Activated CD8-positive, alpha-beta memory T cell treated with anti-CD3 and anti-CD28 coated beads for 4 hours (primary cell): ENCODE measurements around the gene ATF7.

Experiments used
- DNase-seq, 2 donors: peaks; one replicate each; pipeline ENCODE4 v3.0.0-alpha.2; 2020; ENCODE audit warnings: low read depth in 2 of 2

The ATF7 gene

DNA sequence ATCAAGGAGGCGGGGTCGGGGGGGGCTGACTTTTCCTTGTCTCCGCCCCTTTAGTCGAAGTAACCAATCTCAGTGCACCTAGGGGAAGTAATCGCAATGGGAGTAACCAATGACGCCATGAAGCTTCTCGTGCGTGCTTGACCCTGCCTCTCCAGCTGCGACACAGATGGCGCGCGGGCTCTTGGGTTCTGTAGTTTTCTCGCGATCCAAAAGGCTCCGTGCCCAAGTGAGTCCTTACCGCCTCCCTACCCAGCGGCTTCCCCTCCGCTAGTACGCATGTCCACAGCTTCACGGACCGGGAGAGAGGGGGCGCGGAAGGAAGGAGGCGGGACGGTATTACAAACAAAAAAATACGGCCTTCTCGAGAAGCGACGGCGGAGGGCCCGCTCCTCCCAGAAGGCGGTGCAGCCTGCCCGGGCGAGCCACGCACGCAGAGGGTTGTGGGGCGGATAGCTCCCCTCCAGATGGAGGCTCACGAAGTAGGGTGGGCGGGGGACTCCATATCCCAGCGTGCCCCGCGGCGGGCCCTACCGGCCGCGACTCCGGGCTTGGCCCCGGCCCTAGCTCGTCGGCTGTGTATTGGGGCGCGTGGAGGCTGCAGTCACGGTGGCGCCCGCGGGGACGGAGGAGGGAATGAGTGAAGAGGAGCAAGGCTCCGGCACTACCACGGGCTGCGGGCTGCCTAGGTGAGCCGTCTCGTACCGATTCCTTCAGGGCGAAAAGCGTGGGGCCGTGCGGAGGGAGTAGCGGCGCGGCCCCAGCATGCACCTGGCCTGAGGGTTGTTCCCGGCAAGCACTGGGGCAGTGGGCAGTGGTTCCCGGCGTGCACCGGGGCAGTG lies 125.2 kb downstream of the ATF7 start, which contains the start of gene TARBP2:
Gene TARBP2, plus strand, starts transcription at position 508 of the 839 bp plus-strand sequence. Its CDS starts 126 bp downstream, at position 634.
- peak; percentile 96 for DNase-seq

DNA sequence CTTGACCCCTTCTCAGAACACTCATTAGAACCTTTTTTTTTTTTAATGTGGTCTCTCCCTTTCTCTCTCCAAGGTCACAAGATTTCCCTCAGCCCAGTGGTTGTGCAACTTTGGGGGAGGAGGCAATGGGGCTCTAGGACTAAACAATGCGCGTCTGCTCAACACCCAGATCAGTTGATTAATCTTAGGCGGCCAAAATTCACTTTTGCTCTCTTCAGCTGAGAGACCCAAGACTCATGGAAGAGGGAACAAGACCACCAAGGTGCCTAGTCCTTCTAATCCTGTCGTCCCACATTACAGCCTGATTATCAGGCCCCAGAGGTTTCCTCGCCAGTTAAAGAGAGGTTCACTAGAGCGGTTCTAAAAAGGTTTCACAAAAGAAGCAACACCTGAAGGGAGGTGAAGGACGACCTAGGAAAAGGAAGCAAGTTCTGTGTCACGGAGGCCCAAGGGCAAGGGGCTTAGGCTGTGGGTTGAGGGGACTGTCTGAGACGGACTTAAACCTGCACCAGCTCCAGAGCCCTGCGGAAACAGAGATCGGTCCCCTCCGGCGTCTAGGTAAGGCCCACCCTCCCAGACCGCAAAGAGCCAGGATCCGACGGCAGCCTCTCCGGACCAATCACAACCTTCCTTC lies 125.9 kb downstream of the ATF7 start:
- DNase-seq = no peak

DNA sequence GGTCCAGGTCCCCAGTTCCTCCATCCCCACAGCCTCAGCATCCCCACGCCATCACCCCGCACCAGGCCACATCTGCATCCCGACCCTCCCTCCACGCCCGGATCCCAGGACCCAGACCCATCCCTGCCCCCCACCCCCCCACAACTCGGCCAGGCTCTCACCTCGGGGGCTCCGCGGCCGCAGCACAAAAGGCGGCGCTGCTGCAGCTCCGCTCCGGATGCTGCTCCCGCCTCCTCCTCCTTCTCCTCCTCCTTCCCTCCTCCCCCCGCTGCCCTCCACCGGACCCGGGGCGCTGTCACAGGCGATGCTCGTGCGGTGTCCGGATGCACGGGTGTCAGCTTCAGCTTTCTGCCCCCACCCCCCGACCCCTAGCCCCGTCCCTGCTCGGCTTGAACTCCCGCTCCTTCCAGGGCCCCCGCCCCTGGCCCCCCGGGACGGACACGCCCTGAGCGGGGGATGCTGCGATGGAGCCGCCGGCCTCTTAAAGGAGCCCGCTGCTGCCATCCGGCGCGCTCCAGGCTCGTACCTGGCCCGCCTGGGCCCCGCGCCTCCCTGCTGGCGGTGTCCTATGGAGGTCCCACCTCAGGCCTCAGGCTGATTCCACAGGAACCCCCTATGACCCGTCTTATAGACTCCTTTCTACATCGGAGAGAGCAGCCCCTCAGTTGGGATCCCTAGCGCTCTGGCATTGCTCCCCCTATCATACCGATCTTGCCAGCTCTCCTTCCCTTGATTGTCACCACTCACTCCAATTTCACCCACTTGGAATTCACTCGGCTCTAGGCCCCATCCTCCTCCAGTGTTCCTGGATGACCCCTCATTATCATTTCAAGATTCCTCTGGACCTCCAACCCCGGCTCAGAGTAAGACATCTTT lies 126.7 kb downstream of the ATF7 start, which contains the start of gene MAP3K12:
Gene MAP3K12, minus strand, starts transcription at position 193 of the 876 bp plus-strand sequence. CDS start 12,067 bp downstream, outside the sequence.
- peak; percentile 21 to 26 for DNase-seq

DNA sequence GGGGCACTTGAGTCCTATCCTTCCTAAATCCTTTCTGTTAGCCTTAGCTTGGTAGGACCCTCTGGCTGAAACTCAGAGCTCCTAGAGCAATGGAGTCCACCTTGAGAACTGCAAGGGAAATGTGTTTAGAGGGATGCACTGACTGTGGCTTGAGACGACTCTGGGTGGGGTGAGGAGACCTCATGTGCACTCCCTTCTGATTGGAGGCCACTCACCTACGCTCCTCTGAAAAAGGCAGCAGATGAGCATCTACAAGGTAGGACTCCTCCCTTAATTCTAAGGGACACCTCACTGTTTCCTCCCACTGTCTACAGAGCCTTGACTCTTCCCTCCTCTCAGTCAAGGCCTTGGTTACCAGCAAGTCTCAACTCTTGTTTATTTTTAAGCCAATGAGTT lies 127.9 kb downstream of the ATF7 start:
- DNase-seq = no peak

DNA sequence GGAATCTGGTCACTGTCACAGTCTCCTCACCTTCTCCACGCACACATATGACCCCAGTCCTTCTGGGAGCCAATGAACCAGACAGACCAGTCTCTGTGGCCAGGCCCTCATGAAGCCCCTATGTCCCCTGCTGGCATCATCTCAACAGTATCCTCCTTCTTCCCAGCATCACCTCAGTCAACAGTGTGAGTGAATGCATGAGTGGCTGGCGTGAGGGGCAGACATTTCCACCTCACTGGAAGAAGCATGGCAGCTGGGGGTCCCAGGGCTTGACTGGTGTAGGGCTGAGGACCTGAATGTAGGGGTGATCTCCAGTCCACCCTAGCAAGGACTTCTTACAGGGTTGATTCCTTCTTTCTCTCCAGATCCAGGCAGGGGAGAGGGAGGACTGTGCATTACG lies 128.7 kb downstream of the ATF7 start:
- DNase-seq = no peak

DNA sequence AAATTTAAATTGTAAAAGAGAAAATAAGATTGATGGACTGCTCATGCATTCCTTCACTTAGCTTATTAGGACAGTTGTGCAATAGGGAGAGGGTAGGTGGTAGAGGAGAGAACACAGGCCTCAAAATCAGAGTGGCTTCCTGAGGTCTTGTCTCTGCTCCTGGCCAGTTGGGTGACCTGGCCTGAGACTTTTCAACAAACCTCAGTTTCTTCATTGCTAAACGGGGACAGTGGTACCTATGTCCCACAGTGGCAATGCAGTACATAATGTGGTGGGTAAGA lies 129.5 kb downstream of the ATF7 start:
- no peak for DNase-seq

DNA sequence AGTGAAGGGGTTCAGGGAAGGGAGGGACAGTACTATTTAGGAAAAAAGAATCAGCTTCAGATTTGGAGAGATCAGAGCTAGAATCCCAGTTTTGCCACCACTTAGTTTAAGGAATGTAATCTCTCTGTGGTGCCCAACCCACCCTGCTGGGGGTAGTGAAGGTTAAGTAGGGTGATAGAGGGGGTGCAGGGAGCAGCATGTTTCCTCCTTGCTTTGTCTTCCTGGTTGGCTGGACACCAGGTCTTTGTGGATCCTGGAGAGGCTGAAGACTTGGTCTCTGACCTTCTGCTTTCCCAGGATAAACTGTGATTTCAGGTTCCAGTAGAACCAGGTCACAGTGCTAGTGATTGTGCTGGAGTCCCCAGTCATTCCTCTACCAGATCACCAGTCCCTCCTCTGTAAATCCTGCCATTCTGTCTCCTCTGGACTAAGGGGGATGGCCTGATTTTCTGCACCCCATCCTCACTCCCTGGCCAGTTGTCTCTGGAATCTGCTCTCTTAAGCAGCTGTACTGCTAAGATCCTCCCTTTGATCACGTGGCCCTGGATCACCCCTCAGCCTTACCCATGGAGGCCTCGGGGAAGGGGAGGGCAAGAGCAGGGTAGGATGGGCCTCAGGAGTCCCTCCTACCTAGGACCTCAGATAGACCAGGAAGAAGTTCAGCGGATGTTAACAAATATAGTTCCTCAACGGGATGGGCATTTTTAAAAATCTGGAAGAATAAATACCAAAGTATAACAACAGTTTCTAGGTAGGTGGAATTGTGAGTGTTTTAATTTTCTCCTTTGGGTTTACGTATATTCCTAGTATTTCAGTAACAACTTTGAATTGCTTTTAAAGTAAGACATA lies 130.1 kb downstream of the ATF7 start:
- DNase-seq = no peak

DNA sequence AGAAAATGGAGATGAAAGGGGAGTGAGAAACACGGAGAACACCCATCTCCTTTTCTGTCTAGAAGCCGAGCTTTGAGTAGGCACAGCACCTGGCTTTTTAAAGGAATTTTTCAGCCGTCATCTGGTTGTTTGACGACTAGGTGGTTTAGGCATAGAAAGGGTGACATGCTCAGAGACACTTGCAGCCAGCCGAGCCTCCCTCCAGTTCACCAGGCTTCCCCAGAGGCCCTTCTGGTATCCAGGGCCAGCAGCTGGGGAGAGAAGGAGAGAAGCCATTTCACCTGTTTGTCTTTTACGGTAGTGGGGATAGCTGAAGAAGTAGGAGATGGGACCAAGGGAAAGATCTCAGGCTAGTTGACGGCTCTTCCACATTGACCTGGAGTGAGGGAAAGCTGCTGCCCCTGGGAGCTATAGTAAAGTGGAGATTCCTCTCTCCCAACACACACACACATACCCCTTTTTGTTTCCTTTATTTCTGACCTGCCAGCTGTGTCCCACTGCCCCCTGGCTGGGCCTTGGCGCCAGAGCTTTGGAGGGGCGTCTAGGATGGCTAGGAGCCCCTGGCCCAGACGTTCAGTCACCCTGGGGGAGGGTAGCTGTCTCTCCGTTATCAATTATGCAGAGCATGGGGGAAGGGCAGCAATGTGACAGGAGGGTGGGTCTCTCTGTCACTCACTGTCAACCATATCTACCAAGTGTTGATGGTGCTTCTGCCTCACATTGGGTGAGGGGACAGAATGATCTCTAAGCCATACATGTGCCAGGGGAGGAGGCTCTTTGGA lies 132.4 kb downstream of the ATF7 start:
- no peak for DNase-seq

DNA sequence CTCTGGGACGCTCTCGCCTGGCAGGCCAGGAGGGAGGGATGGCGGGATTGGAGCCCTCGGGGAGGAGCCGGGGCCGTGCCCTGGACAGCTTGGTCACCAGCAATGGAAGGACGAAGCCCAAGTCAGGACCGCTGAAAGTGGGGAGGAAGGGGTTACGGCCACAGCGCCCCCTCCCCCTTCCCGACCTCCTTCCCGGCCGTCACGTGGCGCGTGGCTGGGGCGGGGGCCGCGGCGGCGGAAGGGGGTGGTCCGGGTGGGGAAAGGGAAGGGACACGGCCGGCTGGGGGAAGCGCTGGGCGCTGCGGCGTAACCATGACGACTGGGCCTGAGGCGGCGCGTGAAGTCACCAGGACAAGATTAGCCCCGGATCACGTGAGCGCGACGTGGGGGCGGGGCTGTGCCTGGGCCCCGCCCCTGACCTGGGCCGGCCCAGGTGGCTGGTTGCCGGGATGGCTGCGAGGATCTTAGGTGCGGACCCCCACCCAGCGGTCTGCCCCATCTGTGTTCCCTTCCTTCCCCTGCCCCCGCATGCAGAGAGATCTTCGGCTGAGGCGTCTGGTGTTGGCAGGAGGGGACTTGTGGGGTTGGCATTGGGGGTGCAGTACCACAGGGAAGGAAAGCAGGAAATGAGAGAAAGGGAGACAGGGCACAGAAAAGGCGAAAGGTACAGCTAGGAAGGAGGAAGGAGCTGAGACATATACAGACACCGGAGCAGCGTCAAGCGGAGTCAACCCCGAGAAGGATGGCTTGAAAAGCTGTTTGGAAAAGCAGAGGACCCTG lies 133.2 kb downstream of the ATF7 start:
- peak; percentile 67 to 75 for DNase-seq

DNA sequence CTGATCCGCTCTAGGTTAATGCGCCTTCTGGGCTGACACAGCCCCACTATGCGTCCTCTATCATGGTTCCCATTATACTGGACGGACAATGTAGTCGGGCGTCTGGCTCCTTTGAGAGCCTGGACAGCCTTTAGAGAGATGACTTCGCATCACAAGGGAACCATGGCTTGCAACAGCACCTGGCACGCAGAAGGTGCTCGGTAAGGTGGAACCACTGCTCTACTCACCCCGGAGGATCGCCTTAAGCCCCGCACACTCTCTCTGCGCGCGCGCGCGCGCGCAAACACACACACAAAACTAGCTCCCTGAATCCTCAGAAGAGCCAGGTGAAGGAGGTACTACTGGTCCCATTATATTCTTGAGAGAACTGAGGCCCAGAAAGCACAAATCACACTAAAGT lies 134.0 kb downstream of the ATF7 start:
- no peak for DNase-seq

DNA sequence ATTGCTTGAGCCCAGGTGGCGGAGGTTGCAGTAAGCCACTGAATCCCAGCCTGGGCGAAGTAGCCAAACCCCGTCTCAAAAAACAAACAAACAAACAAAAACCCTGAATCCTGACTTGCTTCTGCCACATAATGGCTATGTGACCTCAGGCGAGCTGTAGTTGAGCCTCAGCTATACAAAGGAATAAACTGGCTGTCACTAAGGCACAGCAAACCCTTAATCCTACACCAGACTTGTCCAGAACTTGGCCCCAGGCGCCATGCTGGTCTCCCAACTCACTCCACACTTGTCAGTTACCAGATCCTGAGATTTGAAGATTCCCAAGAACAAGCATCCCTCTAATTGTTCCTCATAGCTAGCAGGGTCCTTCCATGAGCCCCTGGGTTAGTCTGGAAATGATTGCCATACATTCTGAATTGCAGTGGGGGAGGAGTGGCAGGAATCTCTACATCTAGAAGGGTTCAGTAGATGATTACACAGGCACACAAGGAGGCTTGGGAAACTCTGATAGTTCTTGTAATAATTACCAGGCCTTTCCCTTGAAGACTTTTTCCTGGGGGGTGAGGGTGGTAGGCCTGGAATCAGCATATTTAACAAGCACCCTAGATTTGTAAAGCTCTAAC lies 136.8 kb downstream of the ATF7 start:
- no peak for DNase-seq

DNA sequence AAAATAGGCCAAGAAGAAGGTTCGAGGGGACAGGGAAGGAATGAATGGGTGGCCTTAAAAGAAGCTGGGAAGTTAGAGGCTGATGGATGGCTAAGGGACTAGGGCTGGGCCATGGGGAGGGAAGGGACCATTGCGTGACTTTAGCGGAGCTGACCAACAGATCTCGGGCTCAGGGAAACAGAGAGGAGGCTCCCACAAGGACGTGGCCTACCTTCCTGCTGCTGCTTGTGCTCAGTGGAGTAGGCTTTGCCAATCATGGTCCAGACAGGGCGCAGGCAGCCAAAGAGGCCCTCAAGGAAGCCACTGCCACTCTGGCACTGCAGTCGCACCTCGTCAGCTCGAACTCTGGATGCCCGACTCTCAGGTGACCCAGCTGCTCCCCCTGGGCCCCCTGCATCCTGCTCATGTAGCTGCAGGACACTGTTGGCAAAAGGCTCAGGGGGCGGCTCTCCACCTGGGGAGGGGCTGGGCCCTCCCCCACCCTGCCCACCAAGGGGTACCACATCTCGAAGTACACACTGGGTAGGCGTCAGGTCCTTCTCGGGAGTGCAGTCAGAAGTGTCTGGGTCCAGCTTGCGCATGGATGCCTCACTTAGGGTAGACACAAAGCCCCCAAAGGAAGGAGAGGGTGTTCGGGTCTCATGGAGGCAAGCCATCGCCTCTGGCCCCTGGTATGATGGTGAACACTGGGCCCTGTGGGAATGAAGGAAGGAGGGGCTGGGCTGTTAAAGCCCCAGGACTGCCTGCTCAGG lies 139.3 kb downstream of the ATF7 start:
- DNase-seq = no peak

DNA sequence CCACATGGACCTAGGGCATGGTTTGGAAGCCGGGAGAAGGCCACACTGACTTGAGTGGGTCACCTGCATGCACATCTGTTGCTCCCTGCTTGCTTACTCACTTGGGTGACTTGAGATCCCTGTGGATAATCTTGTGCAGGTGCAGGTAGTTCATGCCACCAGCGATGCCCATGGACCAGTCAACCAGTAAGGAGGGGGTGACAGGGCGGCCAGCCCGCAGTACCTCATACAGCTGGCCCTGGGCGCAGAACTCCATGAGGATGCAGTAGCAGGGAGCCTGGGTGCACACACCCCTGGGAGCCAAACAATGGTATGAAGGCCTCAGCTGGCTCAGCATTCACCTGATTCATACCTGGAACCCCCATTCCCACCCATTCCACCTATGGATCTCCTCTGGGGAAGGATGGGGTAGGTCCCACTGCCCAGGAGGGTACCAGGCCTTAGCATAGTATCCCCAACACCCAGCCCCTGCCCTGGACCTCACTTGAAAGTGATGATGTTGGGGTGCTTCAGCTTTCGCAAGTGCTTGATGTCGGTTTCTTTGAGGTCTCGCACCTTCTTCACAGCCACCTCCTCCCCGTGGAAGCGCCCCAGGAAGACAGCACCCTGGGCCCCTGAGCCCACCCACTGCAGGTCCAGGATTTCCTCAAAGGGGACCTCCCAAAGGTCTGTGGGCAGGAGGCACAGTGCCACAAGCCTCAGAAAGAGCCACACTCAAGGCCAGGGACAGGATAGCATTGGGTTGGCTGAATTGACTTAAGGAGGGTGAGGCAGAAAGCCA lies 140.0 kb downstream of the ATF7 start:
- DNase-seq = no peak

DNA sequence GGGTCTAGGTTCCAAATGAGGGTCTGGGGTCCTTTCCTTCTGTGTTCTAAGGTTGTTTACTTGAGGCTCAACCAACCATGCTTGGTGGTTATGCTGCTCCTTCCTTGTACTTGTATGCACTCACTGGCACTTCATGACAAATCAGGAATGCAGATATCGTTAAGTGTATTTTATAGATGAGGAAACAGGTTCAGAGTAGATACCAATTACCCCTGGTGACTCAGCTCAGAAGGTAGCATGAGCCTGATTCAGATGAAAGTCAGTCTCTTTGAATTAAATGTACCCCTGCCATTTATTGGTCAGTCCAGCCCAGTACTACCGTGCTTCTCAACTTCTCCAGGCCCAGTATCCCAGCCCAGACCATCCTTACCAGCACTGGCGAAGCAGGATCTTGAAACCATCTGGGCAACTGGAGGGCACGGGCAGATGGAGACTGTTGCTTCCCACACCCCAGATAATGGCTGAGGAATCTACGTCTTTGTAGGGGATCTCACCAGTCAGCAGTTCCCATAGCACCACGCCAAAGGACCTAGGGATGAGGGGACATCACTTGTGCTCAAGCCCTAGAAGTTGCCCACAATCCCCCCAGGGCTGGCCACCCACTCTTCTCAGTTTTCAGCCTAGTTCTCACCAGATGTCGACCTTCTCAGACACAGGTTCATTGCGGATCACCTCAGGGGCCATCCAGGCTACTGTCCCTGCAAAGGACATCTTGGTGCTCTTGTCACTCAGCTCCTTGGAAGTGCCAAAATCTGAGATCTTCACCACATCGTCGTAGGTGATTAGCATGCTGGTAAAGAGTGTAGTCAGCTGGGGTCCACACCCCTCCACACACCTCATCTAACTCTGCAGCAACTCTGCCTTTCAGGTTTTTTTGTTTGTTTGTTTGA lies 141.3 kb downstream of the ATF7 start:
- no peak for DNase-seq

DNA sequence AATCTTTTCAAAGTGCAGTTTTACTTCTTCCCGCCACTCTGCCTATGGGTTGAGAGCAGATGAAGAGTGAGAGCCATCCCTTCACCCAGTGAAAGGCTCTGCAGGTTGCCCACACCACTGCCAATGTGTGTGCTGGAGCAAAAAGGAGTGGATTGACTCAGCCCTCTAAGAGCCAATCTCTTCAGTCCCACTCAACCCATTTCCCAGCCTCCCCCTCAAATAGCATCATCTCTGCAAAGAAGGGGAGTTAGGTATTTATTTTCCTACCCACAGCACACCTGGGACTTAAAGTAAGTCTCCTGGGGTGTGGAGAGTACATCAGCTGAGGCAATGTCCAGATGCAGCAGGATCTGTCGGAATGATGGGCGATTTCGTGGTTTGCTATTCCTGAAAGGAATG lies 142.2 kb downstream of the ATF7 start:
- no peak for DNase-seq

DNA sequence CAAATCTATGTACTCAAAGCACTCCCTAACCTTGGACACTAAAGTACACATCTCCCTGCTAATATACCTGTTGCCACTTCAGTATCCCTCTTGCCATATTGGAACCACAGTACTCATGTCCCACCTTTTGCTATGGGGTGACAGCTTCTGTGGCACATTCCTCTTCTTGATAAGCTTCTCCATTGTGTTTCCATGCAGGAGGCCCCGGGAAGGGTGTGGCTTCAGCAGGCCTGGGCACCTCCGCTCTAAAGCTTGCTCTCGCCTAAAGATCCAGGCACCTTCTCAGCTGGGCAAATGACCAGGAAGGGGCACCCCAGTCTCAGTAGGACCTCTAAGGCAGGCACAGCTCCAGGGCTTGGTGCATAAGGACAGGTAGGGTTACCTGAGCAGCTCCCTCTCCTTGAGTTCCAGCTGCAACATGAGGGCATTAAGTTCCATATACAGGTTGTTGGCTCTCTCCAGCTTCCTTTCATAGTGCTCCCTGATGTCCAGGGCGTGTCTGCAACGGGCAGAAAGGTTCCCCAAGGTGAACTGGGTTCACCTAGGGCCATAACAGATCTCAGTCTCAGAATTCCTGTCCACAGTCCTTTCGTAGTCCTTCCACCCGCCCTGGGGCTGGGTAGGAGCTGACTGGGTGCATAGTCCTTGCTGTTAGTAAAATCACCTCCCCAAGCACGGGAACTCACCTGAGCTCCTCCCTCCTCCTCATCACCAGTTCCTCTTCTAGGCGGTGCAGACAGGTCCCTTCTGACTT lies 142.8 kb downstream of the ATF7 start:
- DNase-seq = no peak
